HEK293 (cell line): ENCODE results near the gene SLC39A1.

ENCODE experiments used
- ATF2 ChIP-seq: fragments of 450-650 bp; formaldehyde crosslinking; IDR thresholded peaks from 2 replicates; pipeline ENCODE4 v1.5.1; 2016; ENCODE audit warnings: missing biosample characterization, missing genetic modification characterization, low read depth
- CTCF ChIP-seq: fragments of 450-650 bp; formaldehyde crosslinking; IDR thresholded peaks from 2 replicates; pipeline ENCODE4 v1.5.1; 2016; ENCODE audit warnings: missing biosample characterization, missing genetic modification characterization
- EGR2 ChIP-seq: fragments of 450-650 bp; formaldehyde crosslinking; IDR thresholded peaks from 2 replicates; pipeline ENCODE4 v1.5.1; 2016; ENCODE audit warnings: low read depth, missing biosample characterization, missing genetic modification characterization
- SALL2 ChIP-seq: fragments of 450-650 bp; formaldehyde crosslinking; IDR thresholded peaks from 2 replicates; pipeline ENCODE4 v1.5.0; 2017; ENCODE audit warnings: missing biosample characterization, mild to moderate bottlenecking, missing genetic modification characterization, borderline replicate concordance
- SCRT2 ChIP-seq: fragments of 450-650 bp; formaldehyde crosslinking; IDR thresholded peaks from 2 replicates; pipeline ENCODE4 v1.5.1; 2016; ENCODE audit warnings: missing biosample characterization, missing genetic modification characterization
- WT1 ChIP-seq: fragments of 450-650 bp; formaldehyde crosslinking; IDR thresholded peaks from 2 replicates; pipeline ENCODE4 v1.5.1; 2016; ENCODE audit warnings: missing biosample characterization, missing genetic modification characterization
- ZBTB20 ChIP-seq: fragments of 450-650 bp; formaldehyde crosslinking; IDR thresholded peaks from 2 replicates; pipeline ENCODE4 v1.5.1; 2016; ENCODE audit warnings: missing biosample characterization, missing genetic modification characterization
- ZBTB49 ChIP-seq: fragments of 450-650 bp; formaldehyde crosslinking; IDR thresholded peaks from 2 replicates; pipeline ENCODE4 v1.5.1; 2016; ENCODE audit warnings: missing biosample characterization, missing genetic modification characterization, low read depth
- ZNF18 ChIP-seq: fragments of 450-650 bp; formaldehyde crosslinking; IDR thresholded peaks from 2 replicates; pipeline ENCODE4 v1.5.1; 2016; ENCODE audit warnings: missing biosample characterization, missing genetic modification characterization
- ZNF221 ChIP-seq: fragments of 450-650 bp; formaldehyde crosslinking; IDR thresholded peaks from 2 replicates; pipeline ENCODE4 v1.5.1; 2017; ENCODE audit warnings: missing biosample characterization, missing genetic modification characterization, borderline replicate concordance
- ZNF23 ChIP-seq: fragments of 450-650 bp; formaldehyde crosslinking; IDR thresholded peaks from 2 replicates; pipeline ENCODE4 v1.5.1; 2016; ENCODE audit warnings: missing biosample characterization, missing genetic modification characterization, borderline replicate concordance
- ZNF311 ChIP-seq: fragments of 450-650 bp; formaldehyde crosslinking; IDR thresholded peaks from 2 replicates; pipeline ENCODE4 v1.5.1; 2017; ENCODE audit warnings: missing biosample characterization, missing genetic modification characterization, borderline replicate concordance
- ZNF341 ChIP-seq: fragments of 450-650 bp; formaldehyde crosslinking; IDR thresholded peaks from 2 replicates; pipeline ENCODE4; 2016; ENCODE audit warnings: low read depth, missing biosample characterization, missing genetic modification characterization
- ZNF350 ChIP-seq: fragments of 450-650 bp; formaldehyde crosslinking; IDR thresholded peaks from 2 replicates; pipeline ENCODE4 v1.5.0; 2017; ENCODE audit warnings: missing biosample characterization, mild to moderate bottlenecking, missing genetic modification characterization
- ZNF362 ChIP-seq: fragments of 450-650 bp; formaldehyde crosslinking; IDR thresholded peaks from 2 replicates; pipeline ENCODE4 v1.5.1; 2016; ENCODE audit warnings: missing biosample characterization, missing genetic modification characterization
- ZNF416 ChIP-seq: fragments of 450-650 bp; formaldehyde crosslinking; IDR thresholded peaks from 2 replicates; pipeline ENCODE4 v1.5.1; 2016; ENCODE audit warnings: missing biosample characterization, missing genetic modification characterization
- ZNF473 ChIP-seq: fragments of 450-650 bp; formaldehyde crosslinking; IDR thresholded peaks from 2 replicates; pipeline ENCODE4 v1.5.1; 2017; ENCODE audit warnings: missing biosample characterization, missing genetic modification characterization
- ZNF530 ChIP-seq: fragments of 450-650 bp; formaldehyde crosslinking; IDR thresholded peaks from 2 replicates; pipeline ENCODE4 v1.5.1; 2016; ENCODE audit warnings: low read depth, missing biosample characterization, missing genetic modification characterization
- ZNF626 ChIP-seq: fragments of 450-650 bp; sonication (Bioruptor Pico); formaldehyde crosslinking; IDR thresholded peaks from 2 replicates; pipeline ENCODE4 v1.5.1; 2018; ENCODE audit warnings: missing biosample characterization, missing genetic modification characterization, inconsistent platforms
- ZNF629 ChIP-seq: fragments of 450-650 bp; formaldehyde crosslinking; IDR thresholded peaks from 2 replicates; pipeline ENCODE4 v1.5.1; 2017; ENCODE audit warnings: missing biosample characterization, missing genetic modification characterization
- ZNF639 ChIP-seq: fragments of 450-650 bp; formaldehyde crosslinking; IDR thresholded peaks from 2 replicates; pipeline ENCODE4 v1.5.1; 2016; ENCODE audit warnings: missing biosample characterization, missing genetic modification characterization
- ZSCAN23 ChIP-seq: fragments of 450-650 bp; formaldehyde crosslinking; IDR thresholded peaks from 2 replicates; pipeline ENCODE4 v1.5.1; 2016; ENCODE audit warnings: missing biosample characterization, missing genetic modification characterization
- TF ChIP-seq, protein P1 (sequence below): fragments of 450-650 bp; formaldehyde crosslinking; IDR thresholded peaks from 2 replicates; pipeline ENCODE4 v1.5.1; 2016; ENCODE audit warnings: missing biosample characterization, missing genetic modification characterization
- TF ChIP-seq, protein P2 (sequence below): fragments of 450-650 bp; formaldehyde crosslinking; IDR thresholded peaks from 2 replicates; pipeline ENCODE4 v1.5.1; 2016; ENCODE audit warnings: missing biosample characterization, missing genetic modification characterization
- TF ChIP-seq, protein P3 (sequence below): fragments of 450-650 bp; formaldehyde crosslinking; IDR thresholded peaks from 2 replicates; pipeline ENCODE4 v1.5.1; 2017; ENCODE audit warnings: missing biosample characterization, missing genetic modification characterization

The SLC39A1 gene

GRCh38 chr1:153922972-153923925, 40.1 kb downstream of the SLC39A1 start, which contains the start of gene GATAD2B (continued):
- TF ChIP-seq ZNF530 (tag by site-specific recombination) (no peak), ZNF311 (tag by site-specific recombination) (no peak), ZBTB20 (tag by site-specific recombination) (no peak), EGR2 (tag by site-specific recombination) (no peak; the same call in none of the 2 replicates), WT1 (tag by site-specific recombination) (peak; percentile 48; the same call in 1 of the 2 replicates), ZNF629 (peak; percentile 58), ZNF416 (no peak), ZNF221 (tag by site-specific recombination) (no peak), ZNF350 (tag by site-specific recombination) (no peak), ZSCAN23 (no peak), ZNF341 (tag by site-specific recombination) (peak; percentile 43), ZNF639 (tag by site-specific recombination) (peak; percentile 64; the same call in 1 of the 2 replicates), SALL2 (tag by site-specific recombination) (no peak), ATF2 (tag by site-specific recombination) (no peak), ZNF473 (tag by site-specific recombination) (no peak), ZNF362 (tag by site-specific recombination) (no peak), SCRT2 (tag by site-specific recombination) (no peak), ZBTB49 (no peak), ZNF23 (no peak), ZNF626 (no peak), ZNF18 (0 out of 2 replicates have a peak, but pooled peaks have one; percentile 13), CTCF (no peak)
- TF ChIP-seq, protein P1, sequence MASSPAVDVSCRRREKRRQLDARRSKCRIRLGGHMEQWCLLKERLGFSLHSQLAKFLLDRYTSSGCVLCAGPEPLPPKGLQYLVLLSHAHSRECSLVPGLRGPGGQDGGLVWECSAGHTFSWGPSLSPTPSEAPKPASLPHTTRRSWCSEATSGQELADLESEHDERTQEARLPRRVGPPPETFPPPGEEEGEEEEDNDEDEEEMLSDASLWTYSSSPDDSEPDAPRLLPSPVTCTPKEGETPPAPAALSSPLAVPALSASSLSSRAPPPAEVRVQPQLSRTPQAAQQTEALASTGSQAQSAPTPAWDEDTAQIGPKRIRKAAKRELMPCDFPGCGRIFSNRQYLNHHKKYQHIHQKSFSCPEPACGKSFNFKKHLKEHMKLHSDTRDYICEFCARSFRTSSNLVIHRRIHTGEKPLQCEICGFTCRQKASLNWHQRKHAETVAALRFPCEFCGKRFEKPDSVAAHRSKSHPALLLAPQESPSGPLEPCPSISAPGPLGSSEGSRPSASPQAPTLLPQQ (tag by site-specific recombination) = peak; percentile 62
- TF ChIP-seq, protein P2, sequence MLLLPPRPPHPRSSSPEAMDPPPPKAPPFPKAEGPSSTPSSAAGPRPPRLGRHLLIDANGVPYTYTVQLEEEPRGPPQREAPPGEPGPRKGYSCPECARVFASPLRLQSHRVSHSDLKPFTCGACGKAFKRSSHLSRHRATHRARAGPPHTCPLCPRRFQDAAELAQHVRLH (tag by site-specific recombination) = peak; percentile 79
- TF ChIP-seq, protein P3, sequence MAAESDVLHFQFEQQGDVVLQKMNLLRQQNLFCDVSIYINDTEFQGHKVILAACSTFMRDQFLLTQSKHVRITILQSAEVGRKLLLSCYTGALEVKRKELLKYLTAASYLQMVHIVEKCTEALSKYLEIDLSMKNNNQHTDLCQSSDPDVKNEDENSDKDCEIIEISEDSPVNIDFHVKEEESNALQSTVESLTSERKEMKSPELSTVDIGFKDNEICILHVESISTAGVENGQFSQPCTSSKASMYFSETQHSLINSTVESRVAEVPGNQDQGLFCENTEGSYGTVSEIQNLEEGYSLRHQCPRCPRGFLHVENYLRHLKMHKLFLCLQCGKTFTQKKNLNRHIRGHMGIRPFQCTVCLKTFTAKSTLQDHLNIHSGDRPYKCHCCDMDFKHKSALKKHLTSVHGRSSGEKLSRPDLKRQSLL (tag by site-specific recombination) = peak; percentile 94
